Osteocyte (in vitro differentiated cells): ENCODE measurements around the gene GCAT. TPM values are rescaled to one million over a fixed set of nuclear protein-coding genes. Genes with fewer than 3 reads are reported as not detected.

ENCODE experiments used
- DNase-seq: peaks from one replicate; pipeline ENCODE4 v3.0.0; 2021; ENCODE audit warnings: mixed read lengths; ENCODE audit not compliant: unreplicated experiment; ENCODE audit errors: extremely low spot score
- H3K27ac Mint-ChIP-seq: one replicate; pipeline ENCODE4 v1.8.0; 2021; ENCODE audit warnings: mild to moderate bottlenecking, mixed read lengths; ENCODE audit not compliant: unreplicated experiment
- H3K27me3 Mint-ChIP-seq: one replicate; pipeline ENCODE4 v1.8.0; 2021; ENCODE audit warnings: mixed read lengths; ENCODE audit not compliant: unreplicated experiment
- H3K36me3 Mint-ChIP-seq: one replicate; pipeline ENCODE4 v1.8.0; 2021; ENCODE audit warnings: mixed read lengths; ENCODE audit not compliant: unreplicated experiment
- H3K4me1 Mint-ChIP-seq: one replicate; pipeline ENCODE4 v1.8.0; 2021; ENCODE audit warnings: mixed read lengths; ENCODE audit not compliant: unreplicated experiment
- H3K4me3 Mint-ChIP-seq: one replicate; pipeline ENCODE4 v1.8.0; 2021; ENCODE audit warnings: mild to moderate bottlenecking, moderate library complexity, mixed read lengths; ENCODE audit not compliant: unreplicated experiment
- H3K9me3 Mint-ChIP-seq: one replicate; pipeline ENCODE4 v1.8.0; 2021; ENCODE audit warnings: mixed read lengths; ENCODE audit not compliant: unreplicated experiment
- CTCF ChIP-seq: fragments of 200-600 bp; sonication (generic); IDR thresholded peaks from 2 replicates; pipeline ENCODE4 v1.5.0; 2021; ENCODE audit warnings: antibody characterized with exemption, mild to moderate bottlenecking, moderate library complexity
- total RNA-seq: library from RNA; stranded (reverse); gene quantifications from 2 replicates; pipeline ENCODE4 v1.2.1, GENCODE V29; 2021

The GCAT gene
- total RNA-seq, 1 donor from 2014 or later: 33.4 TPM

- no peak for TF ChIP-seq CTCF
- Mint-ChIP-seq H3K4me1 (peaks cover 1% of the 10 kb centered on the region), H3K27me3 (no peaks in the 10 kb centered on the region), H3K27ac (no peak overlapping the region), H3K36me3 (peaks cover 16% of the 10 kb centered on the region), H3K9me3 (no peaks in the 10 kb centered on the region), H3K4me3 (no peak overlapping the region)
- no peak for DNase-seq
Measured at GRCh38 chr22:37830093-37830842, 22.5 kb downstream of the GCAT start.

- H3K4me1 Mint-ChIP-seq: peaks cover 1% of the 10 kb centered on the region
- H3K36me3 Mint-ChIP-seq: peaks cover 16% of the 10 kb centered on the region
- no peaks in the 10 kb centered on the region for H3K27me3 Mint-ChIP-seq
- no peaks in the 10 kb centered on the region for H3K9me3 Mint-ChIP-seq
- H3K4me3 Mint-ChIP-seq: no peak overlapping the region
- DNase-seq: no peak
- no peak for TF ChIP-seq CTCF
- no peak overlapping the region for H3K27ac Mint-ChIP-seq
Measured at GRCh38 chr22:37831472-37831871, 23.7 kb downstream of the GCAT start.

- H3K4me3 Mint-ChIP-seq: no peak overlapping the region
- H3K27me3 Mint-ChIP-seq: no peaks in the 10 kb centered on the region
- no peak for DNase-seq
- H3K36me3 Mint-ChIP-seq: peaks cover 16% of the 10 kb centered on the region
- H3K27ac Mint-ChIP-seq: no peak overlapping the region
- no peaks in the 10 kb centered on the region for H3K9me3 Mint-ChIP-seq
- no peak for TF ChIP-seq CTCF
- no peaks in the 10 kb centered on the region for H3K4me1 Mint-ChIP-seq
Measured at GRCh38 chr22:37832022-37832857, 24.5 kb downstream of the GCAT start.

GRCh38 chr22:37842015-37842793 is 34.5 kb downstream of the GCAT start:
- peaks cover 15% of the 10 kb centered on the region for H3K4me1 Mint-ChIP-seq
- peaks cover 6% of the 10 kb centered on the region for H3K36me3 Mint-ChIP-seq
- H3K27me3 Mint-ChIP-seq: no peaks in the 10 kb centered on the region
- peak overlapping the region; percentile 81 for H3K4me3 Mint-ChIP-seq
- TF ChIP-seq CTCF: no peak
- DNase-seq: no peak
- no peaks in the 10 kb centered on the region for H3K9me3 Mint-ChIP-seq
- H3K27ac Mint-ChIP-seq: peak overlapping the region; percentile 32
